Cardiac fibroblast (primary cell): ENCODE data around the gene TSC22D1.
A peak's percentile ranks its signal among the peaks of the same experiment; 100 is the strongest.

ENCODE experiments used
- DNase-seq, 2 donors: peaks; one replicate each; pipeline versions ENCODE4 v3.0.0 to v3.0.0-alpha.2; 2010; ENCODE audit warnings: low read depth in 2 of 2
- H3K4me3 ChIP-seq, 2 donors: replicated peaks in 1 of 2; 1 replicate in 1 of 2; 2 replicates in 1 of 2; pipeline ENCODE4 v1.5.1; 2011; ENCODE audit warnings: low read depth in 2 of 2, low read length in 2 of 2, mild to moderate bottlenecking in 2 of 2, moderate library complexity in 1 of 2
- CTCF ChIP-seq: IDR thresholded peaks from one replicate; pipeline ENCODE4 v1.5.1; 2011; ENCODE audit warnings: low read depth, mild to moderate bottlenecking, low read length, inconsistent platforms

Gene TSC22D1

GRCh38 chr13:44575741-44576350 is at the start of gene TSC22D1:
TSC22D1 (minus strand) TSS chr13:44576330; CDS start chr13:44576074, 256 bp downstream.
- peak; percentile 62 to 66 for DNase-seq
- H3K4me3 ChIP-seq: peak within 1 kb of the TSS; percentile 85
- no peak for TF ChIP-seq CTCF

GRCh38 chr13:44622708-44623107 is 46.6 kb upstream of the TSC22D1 start:
- DNase-seq: peak in 1 of 2 donors; percentile 39
- H3K4me3 ChIP-seq: no peak overlapping the region
- no peak for TF ChIP-seq CTCF

- DNase-seq: peak; percentile 20 to 49
- no peak overlapping the region for H3K4me3 ChIP-seq
- no peak for TF ChIP-seq CTCF
Observed at GRCh38 chr13:44622261-44622660, 46.1 kb upstream of the TSC22D1 start.

- peak; percentile 20 to 41 for DNase-seq
- no peak for TF ChIP-seq CTCF
- H3K4me3 ChIP-seq: no peak overlapping the region
Observed at GRCh38 chr13:44620057-44620456, 43.9 kb upstream of the TSC22D1 start.

- no peak overlapping the region for H3K4me3 ChIP-seq
- no peak for TF ChIP-seq CTCF
- no peak for DNase-seq
Observed at GRCh38 chr13:44619651-44620050, 43.5 kb upstream of the TSC22D1 start.

- TF ChIP-seq CTCF: no peak
- peak; percentile 9 to 16 for DNase-seq
- H3K4me3 ChIP-seq: no peak overlapping the region
Observed at GRCh38 chr13:44618326-44618725, 42.2 kb upstream of the TSC22D1 start.

GRCh38 chr13:44617648-44618047 is 41.5 kb upstream of the TSC22D1 start:
- DNase-seq: no peak
- no peak for TF ChIP-seq CTCF
- no peak overlapping the region for H3K4me3 ChIP-seq
